GM06990 (cell line): ENCODE data around the gene RTP5.

Experiments
- DNase-seq: peaks from one replicate; pipeline ENCODE4 v3.0.0-alpha.2; 2011; ENCODE audit not compliant: insufficient read length; ENCODE audit errors: extremely low read depth
- H3K27me3 ChIP-seq: replicated peaks from 2 replicates; pipeline ENCODE4 v1.6.0; 2011; ENCODE audit warnings: low read length; ENCODE audit not compliant: control insufficient read depth, insufficient read depth
- H3K36me3 ChIP-seq: 2 replicates; pipeline ENCODE4 v1.5.1; 2011; ENCODE audit warnings: low read length; ENCODE audit not compliant: control insufficient read depth, insufficient read depth
- H3K4me3 ChIP-seq: replicated peaks from 2 replicates; pipeline ENCODE4 v1.5.1; 2011; ENCODE audit warnings: low read depth, mild to moderate bottlenecking, control low read depth, low read length
- CTCF ChIP-seq: IDR thresholded peaks from 2 replicates; pipeline ENCODE4 v1.5.1; 2011; ENCODE audit warnings: low read length, control low read depth, mild to moderate bottlenecking, inconsistent platforms; ENCODE audit not compliant: insufficient read depth, poor library complexity, severe bottlenecking

Gene RTP5

GRCh38 chr2:241894056-241894641, 24.6 kb downstream of the RTP5 start:
- no peak for TF ChIP-seq CTCF
- H3K27me3 ChIP-seq: no peaks in the 10 kb centered on the region
- DNase-seq: no peak

GRCh38 chr2:241894681-241895426, 25.3 kb downstream of the RTP5 start:
- Histone ChIP-seq H3K4me3 (no peak overlapping the region), H3K27me3 (no peaks in the 10 kb centered on the region), H3K36me3 (no peaks in the 10 kb centered on the region; the same call in 1 of the 2 replicates)
- no peak for DNase-seq
- no peak for TF ChIP-seq CTCF

More at GRCh38 chr2:241894056-241894641, 24.6 kb downstream of the RTP5 start:
- no peak overlapping the region for H3K4me3 ChIP-seq
- no peaks in the 10 kb centered on the region; the same call in 1 of the 2 replicates for H3K36me3 ChIP-seq

- H3K4me3 ChIP-seq: no peak overlapping the region
- no peaks in the 10 kb centered on the region; the same call in 1 of the 2 replicates for H3K36me3 ChIP-seq
- no peak for TF ChIP-seq CTCF
- DNase-seq: no peak
- no peaks in the 10 kb centered on the region for H3K27me3 ChIP-seq
These were observed 25.8 kb downstream of the RTP5 start for GRCh38 chr2:241895427-241895711.

GRCh38 chr2:241895712-241896641, 26.4 kb downstream of the RTP5 start:
- no peak for DNase-seq
- no peaks in the 10 kb centered on the region for H3K27me3 ChIP-seq
- no peaks in the 10 kb centered on the region for H3K36me3 ChIP-seq
- H3K4me3 ChIP-seq: no peak overlapping the region
- no peak for TF ChIP-seq CTCF

- H3K4me3 ChIP-seq: no peak overlapping the region
- TF ChIP-seq CTCF: no peak
- H3K27me3 ChIP-seq: no peaks in the 10 kb centered on the region
- no peak for DNase-seq
- no peaks in the 10 kb centered on the region for H3K36me3 ChIP-seq
These were observed 27.2 kb downstream of the RTP5 start for GRCh38 chr2:241896746-241897201.
